ENCODE measurements around the gene CCSER2.

DNA sequence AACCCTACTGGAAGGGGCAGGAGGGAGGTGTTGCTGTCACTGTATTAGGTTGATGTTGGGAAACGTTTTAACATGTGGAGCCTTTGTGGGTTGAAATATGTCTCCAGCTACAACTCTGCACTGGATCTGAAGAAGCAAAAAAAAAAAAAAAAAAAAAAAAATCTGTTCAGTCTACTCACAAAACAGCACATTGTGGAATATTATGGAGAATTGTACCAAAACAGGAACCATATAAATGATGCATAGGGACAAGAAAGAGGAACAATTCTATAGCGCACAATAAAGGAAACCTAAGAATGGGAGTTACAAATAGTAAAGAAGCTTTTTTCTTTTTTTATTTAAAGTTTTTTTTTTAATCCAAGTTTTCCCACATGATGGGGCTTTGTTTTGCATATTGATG, 63.8 kb downstream of the CCSER2 start:
- no peak for TF ChIP-seq EZH2phosphoT487 (IDR thresholded peaks at IDR 0.05; ENCODE audit: insufficient read depth, low read depth)
- TF ChIP-seq EZH2 (IDR thresholded peaks at IDR 0.05; ENCODE audit: insufficient read depth, poor library complexity, severe bottlenecking), result no peak
